ENCODE results near the gene PADI3. TPM values are rescaled to one million over a fixed set of nuclear protein-coding genes. Genes with fewer than 3 reads are reported as not detected.

The PADI3 gene
- total RNA-seq, 1 experiment from 2014 or later = 0.61 TPM

GRCh38 chr1:17250601-17251000 is 1.7 kb downstream of the PADI3 start (continued):
- TF ChIP-seq CDX4 (CRISPR knock-in tag; IDR thresholded peaks at IDR 0.05; ENCODE audit: borderline replicate concordance) (no peak), ATF6 (CRISPR knock-in tag; IDR thresholded peaks at IDR 0.05) (no peak), MYBL2 (CRISPR knock-in tag; IDR thresholded peaks at IDR 0.05) (no peak)

GRCh38 chr1:17251246-17251645 is 2.3 kb downstream of the PADI3 start:
- H3K36me3 Mint-ChIP-seq = no peaks in the 10 kb centered on the region
- H3K27me3 Mint-ChIP-seq (ENCODE audit: low read depth) = no peaks in the 10 kb centered on the region

More at GRCh38 chr1:17251246-17251645, 2.3 kb downstream of the PADI3 start:
- no peak for ATAC-seq
- peaks cover 10% of the 10 kb centered on the region; the same call in 1 of the 2 replicates for H3K4me1 Mint-ChIP-seq
- TF ChIP-seq ZNF281 (CRISPR knock-in tag; IDR thresholded peaks at IDR 0.05) = no peak
- TF ChIP-seq ZNF219 (CRISPR knock-in tag; IDR thresholded peaks at IDR 0.05; ENCODE audit: borderline replicate concordance) = no peak
- no peak for TF ChIP-seq TEAD4 (CRISPR knock-in tag; IDR thresholded peaks at IDR 0.05)
- no peak for TF ChIP-seq TEAD1 (CRISPR knock-in tag; IDR thresholded peaks at IDR 0.05)
- TF ChIP-seq SP1 (CRISPR knock-in tag; conservative IDR thresholded peaks at IDR 0.05) = no peak
- no peak for TF ChIP-seq GABPB1 (CRISPR knock-in tag; IDR thresholded peaks at IDR 0.05)
- no peak for TF ChIP-seq ZBTB21 (CRISPR knock-in tag; IDR thresholded peaks at IDR 0.05; ENCODE audit: borderline replicate concordance)
- TF ChIP-seq ZNF425 (CRISPR knock-in tag; conservative IDR thresholded peaks at IDR 0.05) = no peak
- no peak for TF ChIP-seq RORB (CRISPR knock-in tag; IDR thresholded peaks at IDR 0.05)
- no peak for TF ChIP-seq NFYB (CRISPR knock-in tag; conservative IDR thresholded peaks at IDR 0.05; ENCODE audit: low read depth)
- TF ChIP-seq ATF3 (CRISPR knock-in tag; conservative IDR thresholded peaks at IDR 0.05) = no peak
- TF ChIP-seq ZNF532 (CRISPR knock-in tag; IDR thresholded peaks at IDR 0.05; ENCODE audit: borderline replicate concordance) = no peak
- TF ChIP-seq MYBL2 (CRISPR knock-in tag; IDR thresholded peaks at IDR 0.05) = no peak
- TF ChIP-seq SOX15 (CRISPR knock-in tag; IDR thresholded peaks at IDR 0.05) = no peak
- no peak for TF ChIP-seq ARID4B (CRISPR knock-in tag; IDR thresholded peaks at IDR 0.05; ENCODE audit: borderline replicate concordance)
- TF ChIP-seq ZNF416 (CRISPR knock-in tag; IDR thresholded peaks at IDR 0.05) = no peak
- TF ChIP-seq ESRRA (CRISPR knock-in tag; IDR thresholded peaks at IDR 0.05; ENCODE audit: borderline replicate concordance) = no peak
- CTCF ChIA-PET = interaction anchor here (0.6 to 3.8 kb wide), 2 partner anchors 14 to 281 kb away, joined by 3 to 19 read pairs; no protein-coding TSS in a partner anchor
- POLR2A ChIA-PET = no interaction called here
- no peak overlapping the region for H3K27ac Mint-ChIP-seq
- no peak for DNase-seq (ENCODE audit: low spot score)
- no peaks in the 10 kb centered on the region for H3K9me3 Mint-ChIP-seq
- no peak overlapping the region for H3K4me3 Mint-ChIP-seq

Measured in WTC11 (cell line).